GM12878 (cell line): ENCODE measurements around the gene PROB1. TPM values are rescaled to one million over a fixed set of nuclear protein-coding genes. Genes with fewer than 3 reads are reported as not detected.
A peak's percentile ranks its signal among the peaks of the same experiment; 100 is the strongest.

Source experiments
- ATF2 ChIP-seq: IDR thresholded peaks from 2 replicates; pipeline ENCODE4 v1.6.1; 2012; ENCODE audit warnings: low read length, inconsistent platforms
- CEBPB ChIP-seq, 2 experiments: fragments of 150-350 bp in 1 of 2; IDR thresholded peaks; 2 replicates each; pipeline ENCODE4 v1.6.1; 2012 to 2014; ENCODE audit warnings: low read depth in 2 of 2, low read length in 2 of 2, borderline replicate concordance in 1 of 2, inconsistent platforms in 1 of 2
- CHD1 ChIP-seq: IDR thresholded peaks from 2 replicates; pipeline ENCODE4 v1.6.1; 2012; ENCODE audit warnings: low read depth, low read length, improper control_type of control experiment
- EGR1 ChIP-seq, 2 experiments: IDR thresholded peaks; 1 replicate in 1 of 2; 2 replicates in 1 of 2; pipeline ENCODE4 v1.6.1; 2011 to 2012; ENCODE audit warnings: low read depth in 2 of 2, low read length in 2 of 2, borderline replicate concordance in 1 of 2, mild to moderate bottlenecking in 1 of 2, moderate library complexity in 1 of 2
- FOXK2 ChIP-seq: fragments of 450-650 bp; IDR thresholded peaks from 2 replicates; pipeline ENCODE4 v1.6.1; 2017; ENCODE audit warnings: mild to moderate bottlenecking, moderate library complexity
- HDAC2 ChIP-seq: fragments of 200-600 bp; sonication (generic); IDR thresholded peaks from 2 replicates; pipeline ENCODE4 v1.6.1; 2017
- HDAC6 ChIP-seq: fragments of 200-600 bp; sonication (generic); IDR thresholded peaks from one replicate; pipeline ENCODE4 v1.8.0; 2017; ENCODE audit warnings: antibody characterized with exemption; ENCODE audit not compliant: unreplicated experiment
- PML ChIP-seq: IDR thresholded peaks from 2 replicates; pipeline ENCODE4 v1.6.1; 2012; ENCODE audit warnings: low read length, inconsistent platforms
- PRDM15 ChIP-seq: fragments of 450-650 bp; formaldehyde crosslinking; IDR thresholded peaks from 2 replicates; pipeline ENCODE4 v1.4.0; 2020; ENCODE audit warnings: mild to moderate bottlenecking, moderate library complexity
- SIN3A ChIP-seq: IDR thresholded peaks from 2 replicates; pipeline ENCODE4 v1.6.1; 2012; ENCODE audit warnings: low read depth, low read length, improper control_type of control experiment
- SP1 ChIP-seq: IDR thresholded peaks from one replicate; pipeline ENCODE4 v1.6.1; 2011; ENCODE audit warnings: low read depth, low read length
- SPI1 ChIP-seq: IDR thresholded peaks from 2 replicates; pipeline ENCODE4 v1.6.1; 2011; ENCODE audit warnings: low read depth, mild to moderate bottlenecking, low read length, moderate library complexity, borderline replicate concordance; ENCODE audit not compliant: insufficient read depth
- YBX1 ChIP-seq: fragments of 450-650 bp; IDR thresholded peaks from 2 replicates; pipeline ENCODE4 v1.6.1; 2016; ENCODE audit warnings: antibody characterized with exemption
- ZBED1 ChIP-seq: IDR thresholded peaks from 2 replicates; pipeline ENCODE4 v1.6.1; 2016; ENCODE audit warnings: borderline replicate concordance
- ZZZ3 ChIP-seq: IDR thresholded peaks from 2 replicates; pipeline ENCODE4 v1.6.1; 2011; ENCODE audit warnings: low read depth; ENCODE audit not compliant: control insufficient read depth, insufficient read length
- polyA plus RNA-seq, 11 experiments: library from polyadenylated mRNA; depleted of rRNA in 4 of 11; unstranded in 6 of 11; stranded (reverse) in 5 of 11; fragments of >200 nt; fragmentation: Nextera tagmentation in 4 of 11; fragmentation: Illumina TruSeq in 1 of 11; extraction: Ambion mirVana in 4 of 11; extraction: Trizol in 1 of 11; gene quantifications; 1 replicate in 1 of 11; 2 replicates in 10 of 11; pipeline versions ENCODE4 v1.2.1 to v1.2.3, GENCODE V29; 2011 to 2016; ENCODE audit warnings: inconsistent platforms in 2 of 11, missing spikeins in 2 of 11, low read depth in 1 of 11
- total RNA-seq, 4 experiments: library from RNA; depleted of rRNA in 3 of 4; stranded (reverse); fragments of >200 nt in 3 of 4; fragmentation: Illumina TruSeq in 1 of 4; extraction: Trizol in 1 of 4; gene quantifications; 2 replicates each; pipeline versions ENCODE4 v1.2.1 to v1.2.3, GENCODE V29; 2013 to 2021
- TF ChIP-seq, protein P1 (sequence below): fragments of 450-650 bp; IDR thresholded peaks from 2 replicates; pipeline ENCODE4 v1.6.1; 2017; ENCODE audit warnings: mild to moderate bottlenecking, low read depth, inconsistent platforms; ENCODE audit not compliant: poor library complexity, severe bottlenecking
- TF ChIP-seq, protein P2 (sequence below): fragments of 450-650 bp; IDR thresholded peaks from 2 replicates; pipeline ENCODE4 v1.6.1; 2018; ENCODE audit warnings: borderline replicate concordance, mild to moderate bottlenecking; ENCODE audit not compliant: partially characterized antibody
- TF ChIP-seq, protein P3 (sequence below): fragments of 450-650 bp; IDR thresholded peaks from 2 replicates; pipeline ENCODE4 v1.6.1; 2014; ENCODE audit warnings: mild to moderate bottlenecking

The PROB1 gene
- total and polyA plus RNA-seq, 10 of the 15 experiments (the other 5 are each of a cell fraction or from before 2014, with no cell fraction given) = 0.14 to 8.1 (median 2.9) TPM

- no peak for TF ChIP-seq PRDM15 (CRISPR knock-in tag)
- TF ChIP-seq SPI1 = peak; percentile 63
- TF ChIP-seq, protein P1, sequence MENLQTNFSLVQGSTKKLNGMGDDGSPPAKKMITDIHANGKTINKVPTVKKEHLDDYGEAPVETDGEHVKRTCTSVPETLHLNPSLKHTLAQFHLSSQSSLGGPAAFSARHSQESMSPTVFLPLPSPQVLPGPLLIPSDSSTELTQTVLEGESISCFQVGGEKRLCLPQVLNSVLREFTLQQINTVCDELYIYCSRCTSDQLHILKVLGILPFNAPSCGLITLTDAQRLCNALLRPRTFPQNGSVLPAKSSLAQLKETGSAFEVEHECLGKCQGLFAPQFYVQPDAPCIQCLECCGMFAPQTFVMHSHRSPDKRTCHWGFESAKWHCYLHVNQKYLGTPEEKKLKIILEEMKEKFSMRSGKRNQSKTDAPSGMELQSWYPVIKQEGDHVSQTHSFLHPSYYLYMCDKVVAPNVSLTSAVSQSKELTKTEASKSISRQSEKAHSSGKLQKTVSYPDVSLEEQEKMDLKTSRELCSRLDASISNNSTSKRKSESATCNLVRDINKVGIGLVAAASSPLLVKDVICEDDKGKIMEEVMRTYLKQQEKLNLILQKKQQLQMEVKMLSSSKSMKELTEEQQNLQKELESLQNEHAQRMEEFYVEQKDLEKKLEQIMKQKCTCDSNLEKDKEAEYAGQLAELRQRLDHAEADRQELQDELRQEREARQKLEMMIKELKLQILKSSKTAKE = peak; percentile 69
- no peak for TF ChIP-seq PML
- no peak for TF ChIP-seq ATF2
- peak in 1 of 2 experiments; percentile 76; a peak in 2 of 3 replicates for TF ChIP-seq EGR1 (IDR thresholded peaks at IDR 0.05; ENCODE audit: borderline replicate concordance in 1 of 2, low read depth in 2 of 2, low read length in 2 of 2)
- TF ChIP-seq, protein P2, sequence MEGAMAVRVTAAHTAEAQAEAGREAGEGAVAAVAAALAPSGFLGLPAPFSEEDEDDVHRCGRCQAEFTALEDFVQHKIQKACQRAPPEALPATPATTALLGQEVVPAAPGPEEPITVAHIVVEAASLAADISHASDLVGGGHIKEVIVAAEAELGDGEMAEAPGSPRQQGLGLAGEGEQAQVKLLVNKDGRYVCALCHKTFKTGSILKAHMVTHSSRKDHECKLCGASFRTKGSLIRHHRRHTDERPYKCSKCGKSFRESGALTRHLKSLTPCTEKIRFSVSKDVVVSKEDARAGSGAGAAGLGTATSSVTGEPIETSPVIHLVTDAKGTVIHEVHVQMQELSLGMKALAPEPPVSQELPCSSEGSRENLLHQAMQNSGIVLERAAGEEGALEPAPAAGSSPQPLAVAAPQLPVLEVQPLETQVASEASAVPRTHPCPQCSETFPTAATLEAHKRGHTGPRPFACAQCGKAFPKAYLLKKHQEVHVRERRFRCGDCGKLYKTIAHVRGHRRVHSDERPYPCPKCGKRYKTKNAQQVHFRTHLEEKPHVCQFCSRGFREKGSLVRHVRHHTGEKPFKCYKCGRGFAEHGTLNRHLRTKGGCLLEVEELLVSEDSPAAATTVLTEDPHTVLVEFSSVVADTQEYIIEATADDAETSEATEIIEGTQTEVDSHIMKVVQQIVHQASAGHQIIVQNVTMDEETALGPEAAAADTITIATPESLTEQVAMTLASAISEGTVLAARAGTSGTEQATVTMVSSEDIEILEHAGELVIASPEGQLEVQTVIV = no peak
- TF ChIP-seq, protein P3, sequence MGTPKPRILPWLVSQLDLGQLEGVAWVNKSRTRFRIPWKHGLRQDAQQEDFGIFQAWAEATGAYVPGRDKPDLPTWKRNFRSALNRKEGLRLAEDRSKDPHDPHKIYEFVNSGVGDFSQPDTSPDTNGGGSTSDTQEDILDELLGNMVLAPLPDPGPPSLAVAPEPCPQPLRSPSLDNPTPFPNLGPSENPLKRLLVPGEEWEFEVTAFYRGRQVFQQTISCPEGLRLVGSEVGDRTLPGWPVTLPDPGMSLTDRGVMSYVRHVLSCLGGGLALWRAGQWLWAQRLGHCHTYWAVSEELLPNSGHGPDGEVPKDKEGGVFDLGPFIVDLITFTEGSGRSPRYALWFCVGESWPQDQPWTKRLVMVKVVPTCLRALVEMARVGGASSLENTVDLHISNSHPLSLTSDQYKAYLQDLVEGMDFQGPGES = no peak
- TF ChIP-seq CEBPB (IDR thresholded peaks at IDR 0.05; ENCODE audit: borderline replicate concordance in 1 of 2, low read depth in 2 of 2, low read length in 2 of 2) = no peak
- no peak for TF ChIP-seq YBX1
- TF ChIP-seq SP1 = peak; percentile 73
- TF ChIP-seq HDAC6 = no peak
- TF ChIP-seq HDAC2 = 0 out of 2 replicates have a peak, but pooled peaks have one; percentile 45
- no peak for TF ChIP-seq FOXK2
- no peak for TF ChIP-seq ZZZ3
- TF ChIP-seq ZBED1 = peak; percentile 82; the same call in 1 of the 2 replicates
- no peak for TF ChIP-seq SIN3A
- TF ChIP-seq CHD1 = no peak
Measured at GRCh38 chr5:139389701-139390638, 4.9 kb downstream of the PROB1 start, which contains the start of gene MZB1 (continued).
